Fibroblast of skin of back (primary cell): ENCODE measurements around the gene HADHA.
A peak's percentile ranks its signal among the peaks of the same experiment; 100 is the strongest.

Source experiments
- DNase-seq: peaks from one replicate; pipeline ENCODE4 v3.0.0-alpha.2; 2013

HADHA gene

DNA sequence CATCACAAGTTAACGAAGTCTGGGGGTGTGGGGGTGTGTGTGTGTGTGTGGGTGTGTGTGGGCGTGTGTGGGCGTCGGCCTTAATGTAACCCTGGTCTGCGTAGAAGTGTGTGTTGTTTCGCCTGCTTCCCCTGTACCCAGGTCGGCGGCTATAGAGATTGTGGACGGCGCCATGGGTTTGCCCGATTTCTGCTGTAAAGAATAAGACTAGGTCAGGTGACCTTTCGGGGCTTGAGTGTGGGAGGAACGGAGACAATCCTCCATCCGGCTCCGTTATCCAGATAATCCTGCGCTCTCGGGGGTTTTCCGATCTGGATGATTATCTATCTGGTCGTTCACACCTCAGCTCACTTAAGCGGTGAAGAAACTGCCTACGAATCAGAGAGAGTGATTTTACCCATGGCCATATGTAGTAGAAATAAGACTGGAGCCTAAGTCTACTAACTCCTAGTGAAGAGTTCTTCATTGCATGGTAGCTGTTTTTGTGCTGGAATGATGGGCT is 850 bp upstream of the HADHA start:
- DNase-seq: peak; percentile 15

DNA sequence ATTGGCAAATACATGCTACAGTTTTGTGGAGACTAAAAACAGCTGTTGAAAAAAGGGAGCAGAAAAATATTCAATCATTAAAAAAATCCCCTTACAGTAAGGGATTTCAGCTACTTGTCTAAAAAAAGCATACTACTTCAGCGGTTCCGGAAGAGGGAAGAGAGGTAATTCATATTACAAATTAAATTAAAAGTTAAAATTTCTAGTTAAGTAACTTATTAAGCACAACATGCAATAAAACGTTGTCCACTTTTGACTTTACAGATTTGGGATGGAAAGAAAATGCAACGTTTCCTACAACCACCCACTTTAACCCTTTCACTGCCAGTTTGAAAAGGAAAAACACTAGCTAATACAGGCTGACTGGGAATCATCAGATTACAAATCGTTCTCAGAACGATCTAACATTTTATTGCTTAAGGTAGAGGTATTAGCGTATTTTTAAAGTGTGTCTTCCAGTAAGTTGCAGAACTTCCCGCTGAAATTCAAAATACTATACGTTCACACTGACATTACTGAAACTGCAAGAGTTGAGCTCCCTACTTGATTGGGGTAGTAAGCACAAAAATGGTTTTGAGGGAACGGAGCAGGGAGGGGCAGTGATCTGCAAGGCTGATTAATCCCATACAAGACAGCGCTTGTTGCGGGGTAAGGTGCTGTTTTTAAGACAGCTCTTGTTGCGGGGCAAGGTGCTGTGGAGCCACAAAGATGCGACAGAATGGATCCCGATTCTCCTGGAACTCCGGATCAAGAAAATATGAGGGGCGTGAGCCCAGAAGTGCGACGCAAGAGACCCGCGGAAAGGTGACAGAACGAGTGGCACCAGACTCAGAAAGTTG is 743 bp downstream of the HADHA start:
- DNase-seq: peak; percentile 15

DNA sequence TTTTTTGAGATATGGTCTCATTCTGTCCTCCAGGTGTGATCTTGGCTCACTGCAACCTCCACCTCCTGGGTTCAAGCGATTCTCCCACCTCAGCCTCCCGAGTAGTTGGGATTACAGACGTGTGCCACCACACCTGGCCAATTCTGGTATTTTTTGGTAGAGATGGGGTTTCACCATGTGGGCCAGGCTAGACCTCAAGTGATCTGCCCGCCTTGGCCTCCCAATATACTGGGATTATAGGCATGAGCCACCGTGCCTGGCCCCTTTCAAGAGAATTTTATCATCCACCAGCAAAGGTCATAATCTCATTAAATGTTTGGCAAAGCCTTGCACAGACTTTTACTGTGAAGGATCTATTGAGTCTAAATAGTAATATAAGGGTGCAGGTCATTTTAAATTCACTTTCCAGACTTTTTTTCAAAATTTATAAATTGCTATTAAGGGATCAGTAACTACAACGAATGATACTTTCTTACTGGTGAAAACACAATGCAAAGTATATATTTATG is 2.5 kb downstream of the HADHA start:
- no peak for DNase-seq

DNA sequence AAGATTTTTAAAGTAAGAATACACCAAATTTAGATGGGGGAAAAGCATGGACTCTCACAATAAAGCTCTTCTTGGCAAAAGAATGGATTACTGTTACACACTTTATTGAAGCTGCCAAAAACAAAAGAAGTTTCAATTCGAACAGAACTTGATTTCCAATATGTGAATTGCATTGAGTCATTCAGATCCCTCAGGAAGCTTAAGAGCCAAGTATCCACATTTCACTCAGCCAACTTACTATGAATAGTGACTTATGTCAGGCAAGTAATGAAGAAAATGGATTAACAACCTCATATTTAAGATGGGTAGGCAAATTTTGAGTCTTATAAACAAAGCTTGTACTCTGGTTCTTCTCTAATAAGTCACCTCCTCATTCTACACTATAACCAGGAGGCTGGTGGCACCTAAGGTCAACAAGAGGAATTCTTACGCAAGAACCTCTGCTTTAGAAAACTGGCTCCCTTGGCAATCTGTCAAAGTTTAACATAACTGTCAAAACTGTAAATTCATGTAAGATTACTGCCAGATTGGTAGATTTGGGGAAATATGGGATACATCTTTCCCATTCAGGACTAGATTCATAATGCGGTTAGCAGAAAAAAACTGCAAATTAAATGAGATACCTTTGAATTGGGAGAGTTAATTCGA is 6.0 kb downstream of the HADHA start:
- no peak for DNase-seq

DNA sequence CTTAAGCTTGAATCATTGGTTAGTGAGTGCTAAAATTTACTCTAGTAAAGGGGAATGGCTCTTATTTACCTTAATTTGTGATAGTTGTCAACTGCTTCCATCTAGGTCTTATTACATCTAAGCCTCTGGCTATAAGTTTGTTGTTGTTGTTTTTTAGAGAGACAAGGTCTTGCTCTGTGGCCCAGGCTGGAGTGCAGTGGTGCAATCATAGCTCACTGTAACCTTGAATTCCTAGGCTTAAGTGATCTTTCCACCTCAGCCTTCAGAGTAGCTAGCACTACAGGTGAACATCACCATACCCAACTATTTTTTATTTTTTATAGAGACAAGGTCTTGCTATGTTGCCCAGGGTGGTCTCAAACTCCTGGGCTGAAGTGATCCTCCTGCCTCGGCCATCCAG is 6.6 kb downstream of the HADHA start:
- DNase-seq: no peak

DNA sequence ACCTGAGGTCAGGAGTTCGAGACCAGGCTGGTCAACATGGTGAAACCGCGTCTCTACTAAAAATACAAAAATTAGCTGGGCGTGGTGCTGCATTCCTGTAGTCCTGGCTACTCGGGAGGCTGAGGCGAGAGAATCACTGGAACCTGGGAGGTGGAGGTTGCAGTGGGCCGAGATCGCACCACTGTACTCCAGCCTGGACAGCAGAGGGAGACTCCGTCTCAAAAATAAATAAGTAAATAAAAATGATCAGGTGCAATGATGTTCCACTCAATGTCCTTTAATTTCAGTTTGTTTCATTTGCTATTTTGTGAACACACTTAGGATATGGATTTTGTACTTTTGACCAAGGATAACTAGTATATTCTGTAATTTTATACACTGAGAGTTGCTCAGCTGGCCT is 9.3 kb downstream of the HADHA start:
- DNase-seq: no peak

DNA sequence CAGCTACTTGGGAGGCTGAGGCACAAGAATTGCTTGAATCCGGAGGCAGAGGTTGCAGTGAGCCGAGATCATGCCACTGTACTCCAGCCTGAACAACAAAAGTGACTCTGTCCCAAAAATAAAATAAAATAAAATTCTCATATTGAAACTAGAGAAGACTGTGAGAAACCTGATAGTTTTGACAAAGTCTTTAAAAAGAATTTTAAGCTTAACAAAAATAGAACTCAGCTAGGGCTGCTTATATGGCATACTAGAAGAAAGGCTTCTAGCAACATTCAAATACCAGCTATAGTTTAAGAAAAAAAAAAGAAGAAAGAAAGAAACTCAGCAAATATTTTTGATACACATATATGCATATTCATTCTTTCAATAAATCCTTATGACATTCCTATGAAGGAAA is 13.6 kb downstream of the HADHA start:
- DNase-seq: no peak

DNA sequence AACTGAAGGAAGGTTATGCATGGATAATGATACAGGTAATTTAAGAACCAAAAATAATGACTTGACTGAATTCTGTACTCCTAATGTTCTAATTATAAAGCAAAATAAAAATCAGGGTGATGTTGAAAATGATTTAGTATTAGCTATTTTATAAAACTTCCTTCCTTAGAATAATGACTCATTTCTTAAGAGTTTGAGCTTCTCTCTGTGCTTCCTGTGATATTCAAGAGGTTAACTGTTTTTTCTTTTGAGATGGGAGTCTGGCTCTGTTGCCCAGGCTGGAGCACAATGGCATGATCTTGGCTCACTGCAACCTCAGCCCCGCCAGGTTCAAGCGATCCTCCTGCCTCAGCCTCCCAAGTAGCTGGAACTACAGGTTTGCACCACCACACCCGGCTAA is 14.8 kb downstream of the HADHA start:
- no peak for DNase-seq

DNA sequence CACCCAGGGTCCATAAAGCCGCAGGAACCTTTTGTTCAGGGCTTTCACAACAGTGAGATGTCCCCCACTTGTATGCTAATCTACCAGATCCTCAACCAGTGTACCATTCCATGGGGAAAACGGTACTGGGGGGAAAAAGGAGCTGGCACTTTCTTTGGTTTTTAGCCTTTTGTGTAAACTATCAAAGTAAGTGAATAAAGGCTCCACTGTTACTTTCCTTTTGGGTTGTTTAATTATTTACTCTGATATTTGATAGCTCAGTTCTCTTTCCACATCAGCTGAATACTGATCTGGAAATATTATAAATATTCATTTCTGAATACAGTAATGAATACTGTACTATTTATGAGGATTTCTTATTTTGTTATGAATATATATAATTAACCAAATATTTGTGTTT is 20.3 kb downstream of the HADHA start:
- DNase-seq: no peak

DNA sequence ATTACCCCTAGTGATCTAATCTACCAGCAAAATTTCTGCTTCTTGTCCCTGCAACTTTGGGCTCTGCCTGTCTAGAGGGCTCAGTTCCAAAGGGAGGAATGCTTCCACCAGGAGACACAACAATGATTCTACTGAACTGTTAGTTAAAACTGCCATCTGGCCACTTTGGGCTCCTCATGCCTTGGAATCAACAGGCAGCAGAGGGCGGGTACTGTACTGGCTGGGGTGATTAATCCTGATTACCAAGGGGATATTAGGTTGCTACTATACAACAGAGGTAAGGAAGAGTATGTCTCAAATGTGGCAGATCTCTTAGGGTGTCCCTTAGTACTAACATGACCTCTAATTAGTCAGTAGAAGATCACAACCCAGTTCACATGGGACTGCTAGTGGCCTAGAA is 21.4 kb downstream of the HADHA start:
- DNase-seq: no peak

DNA sequence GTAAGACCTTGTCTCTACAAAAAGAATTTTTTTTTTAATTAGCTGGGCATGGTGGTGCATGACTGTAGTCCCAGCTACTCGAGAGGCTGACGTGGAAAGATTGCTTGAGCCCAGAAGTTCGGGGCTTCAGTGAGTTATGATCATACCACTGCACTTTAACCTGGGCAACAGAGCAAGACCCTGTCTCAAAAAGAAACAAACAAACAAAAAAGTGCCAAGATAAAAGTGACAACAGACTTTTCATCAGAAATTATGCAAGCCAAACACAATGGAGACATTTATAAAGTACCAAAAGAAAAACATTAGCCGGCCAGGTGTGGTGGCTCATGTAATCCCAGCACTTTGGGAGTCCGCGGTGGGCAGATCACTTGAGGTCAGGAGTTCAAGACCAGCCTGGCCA is 26.7 kb downstream of the HADHA start:
- no peak for DNase-seq

DNA sequence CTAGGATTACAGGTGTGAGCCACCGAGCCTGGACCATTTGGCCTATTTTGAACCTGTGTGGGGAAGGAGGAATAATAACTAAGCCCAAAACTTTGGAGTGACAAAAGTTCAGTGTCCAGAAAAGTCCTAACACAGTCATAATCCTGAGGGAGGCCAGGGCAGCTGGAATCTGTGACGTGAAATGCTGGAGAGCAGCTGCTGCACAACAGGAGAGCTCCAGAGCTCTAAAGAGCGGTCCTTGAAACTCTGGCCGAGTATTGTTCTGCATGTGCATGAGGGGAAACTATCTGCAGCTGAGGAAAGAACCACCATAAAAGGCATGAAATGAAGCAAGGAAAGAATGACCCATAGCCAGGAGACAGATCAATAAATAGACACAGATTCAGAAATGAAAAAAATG is 27.8 kb downstream of the HADHA start:
- no peak for DNase-seq

DNA sequence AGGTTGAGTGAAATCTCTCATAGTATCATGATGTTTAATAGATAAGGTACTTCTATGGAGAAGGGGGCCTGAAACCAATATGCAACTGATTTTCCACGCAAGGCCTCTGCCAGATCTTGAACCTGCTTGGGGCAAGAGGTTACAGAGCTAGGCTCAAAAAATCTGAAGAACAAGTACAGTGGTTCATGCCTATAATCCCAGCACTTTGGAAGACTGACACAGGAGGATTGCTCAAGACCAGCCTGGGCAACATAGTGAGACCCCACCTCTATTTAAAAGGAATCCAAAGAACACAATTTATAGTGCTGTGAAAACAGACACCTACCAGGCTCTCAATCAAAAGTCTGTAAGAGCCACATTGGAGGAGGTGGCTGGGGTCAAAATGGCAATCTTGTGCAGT is 28.6 kb downstream of the HADHA start:
- DNase-seq: no peak

DNA sequence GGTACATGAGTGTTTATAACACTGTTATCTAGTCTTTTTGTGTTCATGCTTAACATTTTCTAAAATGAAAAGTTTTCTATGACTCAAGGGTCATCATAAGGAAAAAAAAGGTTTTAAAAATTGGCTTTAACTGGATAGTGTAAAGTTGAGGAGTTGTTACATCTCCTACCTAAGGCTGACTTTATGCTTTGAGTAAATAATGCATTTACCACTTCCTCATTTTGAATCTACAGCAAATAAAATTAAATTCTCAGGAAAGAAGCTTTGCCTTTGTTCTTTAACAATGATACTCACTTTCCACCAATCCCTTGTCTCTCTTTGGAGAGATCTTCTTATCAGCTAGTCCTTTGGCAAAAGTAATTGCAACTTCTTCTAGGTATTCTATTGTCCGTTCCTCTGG is 29.7 kb downstream of the HADHA start:
- no peak for DNase-seq

DNA sequence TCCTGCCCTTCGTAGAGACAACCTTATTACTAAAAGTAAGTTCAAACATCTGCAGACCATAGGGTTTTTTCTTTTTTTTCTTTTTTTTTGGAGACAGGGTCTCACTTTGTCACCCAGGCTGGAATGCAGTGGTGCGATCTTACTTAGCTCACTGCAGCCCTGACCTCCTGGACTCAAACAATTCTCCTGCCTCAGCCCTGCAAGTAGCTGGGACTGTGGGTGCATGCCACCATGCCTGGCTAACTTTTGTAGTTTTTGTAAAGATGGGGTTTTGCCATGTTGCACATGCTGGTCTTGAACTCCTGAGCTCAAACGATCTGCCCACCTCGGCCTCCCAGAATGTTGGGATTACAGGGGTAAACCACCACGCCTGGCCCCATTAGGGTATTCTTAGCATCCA is 32.4 kb downstream of the HADHA start:
- no peak for DNase-seq

DNA sequence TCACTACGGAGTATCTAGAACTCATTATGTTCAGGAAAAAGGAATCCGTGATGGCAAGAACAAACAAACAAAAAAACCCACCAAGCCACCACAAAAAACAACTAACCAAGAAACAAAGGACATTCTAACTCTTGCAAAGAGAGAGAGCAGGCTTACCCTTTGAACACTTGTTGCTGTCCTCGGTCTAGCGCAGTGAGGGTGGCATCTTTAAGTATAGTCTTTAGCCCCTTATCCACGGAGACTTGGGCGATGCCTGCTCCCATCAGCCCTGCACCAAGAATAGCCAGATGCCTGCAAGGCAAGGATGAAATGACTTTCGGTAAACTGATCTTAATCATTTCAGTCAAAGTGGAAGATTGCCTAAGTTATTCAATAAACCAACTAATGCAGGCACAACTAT is 40.5 kb downstream of the HADHA start:
- DNase-seq: no peak

DNA sequence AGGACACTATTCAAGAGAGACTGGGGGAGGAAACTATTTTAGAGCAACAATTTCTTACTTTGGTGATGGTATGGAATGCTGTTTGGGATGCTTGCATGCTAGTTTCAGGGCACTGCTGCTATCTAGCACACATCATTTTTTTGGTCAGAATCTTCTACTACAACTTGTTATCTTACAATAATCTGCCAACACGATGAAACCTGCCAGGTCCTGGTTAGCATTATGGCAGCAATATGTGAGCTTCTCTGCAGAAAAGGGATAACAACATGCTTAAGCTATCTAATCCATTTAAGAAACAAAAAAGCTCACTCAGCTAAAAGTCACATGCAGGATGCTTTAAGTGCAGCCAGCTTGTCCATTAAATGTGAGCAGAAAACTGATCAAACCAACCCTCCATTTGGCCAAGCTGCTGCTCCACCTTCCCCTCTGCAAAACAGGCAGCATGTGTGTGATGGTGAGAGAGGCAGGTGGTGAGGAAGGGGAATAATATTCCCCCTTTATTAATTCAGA is 41.4 kb downstream of the HADHA start:
- DNase-seq: no peak

DNA sequence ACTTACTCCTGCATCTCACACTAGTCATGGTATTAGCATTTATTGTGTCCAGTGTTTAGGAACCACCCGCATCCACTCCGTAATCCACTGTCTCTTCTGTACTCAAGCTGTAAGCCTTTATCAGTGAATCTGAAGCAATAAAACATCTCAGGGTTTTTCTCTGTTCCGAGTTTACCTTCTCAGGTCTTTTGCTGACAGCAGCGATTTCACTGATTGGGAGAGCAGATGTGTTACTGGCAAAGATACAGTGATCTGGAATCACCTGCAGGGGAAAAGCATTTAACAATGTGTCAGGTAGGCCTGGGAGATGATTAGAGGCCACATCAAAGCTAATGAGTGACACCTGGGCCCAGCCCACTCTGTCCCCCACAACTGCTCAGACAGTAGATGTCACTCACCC is 46.9 kb downstream of the HADHA start:
- DNase-seq: no peak

DNA sequence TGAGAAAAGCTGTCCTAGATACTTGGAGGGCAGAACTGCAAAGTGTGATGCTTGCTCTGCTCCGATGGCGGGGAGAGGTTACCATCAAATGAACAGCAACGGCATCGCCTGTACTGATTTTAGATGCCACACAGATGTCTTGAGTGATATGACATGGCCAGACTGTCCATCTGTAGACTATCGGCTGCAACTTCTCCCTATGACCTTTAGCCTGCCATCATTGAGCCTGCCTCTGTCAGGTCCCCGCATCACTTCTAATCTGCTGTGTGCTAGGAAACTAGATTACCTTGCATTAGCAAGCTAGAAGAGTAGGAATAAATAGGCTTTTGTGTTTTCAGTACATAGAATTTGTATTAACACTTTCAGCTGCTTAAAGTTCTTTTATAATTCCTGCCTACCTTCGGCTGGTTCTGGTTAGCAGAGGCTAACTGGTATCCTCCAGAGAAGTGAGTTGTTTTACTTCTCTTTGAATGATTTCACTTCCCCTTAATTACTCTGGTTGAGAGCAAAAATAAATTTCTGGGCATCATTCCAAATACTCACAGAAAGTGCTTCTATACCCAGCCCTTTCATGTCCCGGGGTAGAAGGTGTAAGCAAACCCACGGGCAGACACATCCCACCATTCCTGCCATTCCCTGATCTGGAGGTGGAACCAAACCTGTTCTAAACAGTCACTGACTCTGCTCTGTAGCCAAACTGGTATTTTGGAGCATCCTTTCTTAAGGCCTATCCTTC is 47.6 kb downstream of the HADHA start:
- no peak for DNase-seq

DNA sequence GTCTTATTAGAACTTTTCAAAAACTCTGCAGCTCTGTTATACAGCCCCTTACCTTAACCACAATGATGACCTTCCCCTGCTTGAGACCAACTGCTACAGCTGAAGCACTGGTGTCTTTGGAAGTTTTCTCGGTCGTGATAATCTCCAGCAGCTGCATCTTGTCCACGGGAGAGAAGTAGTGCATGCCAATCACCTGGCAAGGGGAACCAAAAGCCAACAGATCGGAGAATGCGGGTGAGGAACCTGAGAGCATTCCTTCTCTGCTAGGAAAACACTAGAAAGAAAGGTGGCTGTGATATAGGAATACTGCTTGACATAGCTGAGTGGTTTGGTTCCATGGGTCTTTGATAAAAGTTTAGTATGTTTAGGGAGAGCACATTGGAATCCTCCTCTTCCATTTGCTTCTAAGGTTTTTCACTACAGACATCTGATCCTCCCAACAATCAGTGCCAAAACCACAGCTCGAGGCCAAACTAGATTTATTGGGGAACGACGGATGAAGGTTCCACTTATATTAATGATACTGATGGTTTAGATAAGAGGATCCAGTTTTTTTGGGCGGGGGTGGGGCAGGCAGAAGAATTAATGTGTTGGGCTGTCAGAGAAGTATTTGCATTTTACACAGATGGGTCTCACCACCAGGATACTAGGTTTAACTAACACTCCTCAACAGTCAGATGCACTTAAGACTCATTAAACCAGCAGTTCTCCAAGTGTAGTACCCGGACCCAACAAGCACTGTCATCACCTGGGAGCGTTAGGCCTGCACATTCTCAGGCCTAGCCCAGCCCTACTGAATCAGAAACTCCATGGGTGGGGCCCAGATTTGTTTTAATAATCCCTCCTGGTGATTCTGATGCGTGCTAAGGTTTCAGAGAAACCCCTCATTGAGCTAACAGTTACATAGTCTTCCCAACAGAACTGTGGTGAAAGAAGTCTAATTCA is 49.1 kb downstream of the HADHA start:
- DNase-seq: no peak

DNA sequence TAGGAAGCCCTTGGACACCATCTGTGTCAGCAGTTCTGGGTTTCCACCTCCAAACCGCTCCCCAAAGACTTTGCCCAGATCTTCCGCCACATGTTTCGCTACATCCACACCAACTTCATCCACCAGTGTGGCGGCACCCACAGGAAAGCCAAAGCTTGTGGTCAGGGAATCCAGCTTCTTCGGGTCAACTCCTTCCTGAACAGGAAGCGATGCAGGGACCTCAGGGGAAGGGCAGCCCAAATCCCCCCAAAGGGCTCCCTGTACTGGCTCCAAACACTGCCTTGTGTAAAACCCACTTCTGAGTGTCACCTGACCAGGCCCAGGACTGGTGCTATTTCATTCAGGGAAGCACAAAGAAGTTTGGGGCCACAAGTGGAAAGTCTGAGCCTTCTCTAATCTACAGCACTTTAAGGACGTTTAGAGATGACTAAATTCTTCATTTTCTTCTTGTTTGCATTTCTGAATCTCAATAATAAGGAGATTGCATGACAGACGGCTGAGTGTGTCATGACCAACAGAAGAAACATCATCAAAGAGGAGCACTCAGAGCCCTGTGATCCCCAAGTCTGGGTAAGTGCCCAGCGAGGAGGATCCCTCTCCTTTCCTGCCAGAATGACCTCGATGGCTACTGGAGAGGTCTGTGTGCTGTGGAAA is 50.7 kb downstream of the HADHA start:
- no peak for DNase-seq
